Kidney (tissue), 14 donors: Measurements from ENCODE around the gene PFN3. TPM values are rescaled to one million over a fixed set of nuclear protein-coding genes. Genes with fewer than 3 reads are reported as not detected.
"Not testable (repeated sequence)": the region's sequence is repeated elsewhere in the genome, so short reads cannot be mapped to it uniquely, and the experiment has no call there.

Experiments
- DNase-seq, 5 donors: peaks; one replicate each; pipeline ENCODE4 v3.0.0-alpha.2; 2013 to 2020
- FAIRE-seq: peaks from 2 replicates; lab custom pipeline; 2012; peaks lifted over from hg19 to GRCh38; lab: Jason Lieb, UNC
- H3K27ac ChIP-seq, 2 donors: one replicate each; pipeline ENCODE4 v1.7.0; 2013; ENCODE audit warnings: low read depth in 2 of 2, low read length in 2 of 2, inconsistent platforms in 1 of 2
- H3K27me3 ChIP-seq: one replicate; pipeline ENCODE4 v1.7.1; 2013; ENCODE audit warnings: low read length, inconsistent platforms; ENCODE audit not compliant: control insufficient read depth, insufficient read depth
- H3K36me3 ChIP-seq, 3 donors: one replicate each; pipeline versions ENCODE4 v1.7.0 to v1.7.1; 2013; ENCODE audit warnings: low read length in 3 of 3, control low read depth in 1 of 3, inconsistent platforms in 1 of 3; ENCODE audit not compliant: insufficient read depth in 3 of 3, control insufficient read depth in 2 of 3
- H3K4me1 ChIP-seq, 3 donors: one replicate each; pipeline versions ENCODE4 v1.7.0 to v1.7.1; 2013; ENCODE audit warnings: low read length in 3 of 3, inconsistent platforms in 1 of 3, low read depth in 1 of 3; ENCODE audit not compliant: control insufficient read depth in 2 of 3, insufficient read depth in 2 of 3
- H3K4me3 ChIP-seq, 3 donors: one replicate each; pipeline versions ENCODE4 v1.7.0 to v1.8.1; 2013; ENCODE audit warnings: low read length in 3 of 3, control low read depth in 1 of 3, inconsistent platforms in 1 of 3
- H3K9ac ChIP-seq, 3 donors: one replicate each; pipeline versions ENCODE4 v1.7.0 to v1.7.1; 2013; ENCODE audit warnings: low read length in 3 of 3, control low read depth in 1 of 3, inconsistent platforms in 1 of 3
- H3K9me3 ChIP-seq, 3 donors: one replicate each; pipeline versions ENCODE4 v1.7.0 to v1.7.1; 2013; ENCODE audit warnings: low read length in 3 of 3, control low read depth in 1 of 3, inconsistent platforms in 1 of 3; ENCODE audit not compliant: control insufficient read depth in 2 of 3, insufficient read depth in 1 of 3
- CTCF ChIP-seq: IDR thresholded peaks from 3 replicates; pipeline ENCODE4 v1.5.1; 2012; ENCODE audit warnings: mild to moderate bottlenecking, moderate library complexity, borderline replicate concordance; ENCODE audit not compliant: insufficient read depth; ENCODE audit errors: extremely low read depth
- intact Hi-C: fragments of 100-400 bp; cut with DNase I; formaldehyde crosslinking; loops from one replicate; pipeline ENCODE4 v1.11.1; 2022
- polyA plus RNA-seq: library from polyadenylated mRNA; stranded (reverse); fragments of 350-450 nt; fragmentation: Illumina TruSeq; extraction: RNeasy Lipid Tissue Mini Kit (QIAGEN cat#74804); gene quantifications from one replicate; pipeline ENCODE4 v1.2.3, GENCODE V29; 2014; ENCODE audit warnings: low read depth, low replicate concordance; ENCODE audit not compliant: insufficient read depth
- total RNA-seq: library from RNA; stranded (reverse); fragmentation: NEBNext Ultra II Directional; extraction: Animal tissue kit (Norgen Biotek cat#: 25700); gene quantifications from one replicate; pipeline ENCODE4 v1.2.1, GENCODE V29; 2021
- donor health status: control.
- donor health status: control.
- donor health status: control.
- donor health status: control.
- donor health status: control.
- donor health status: DM: yes; HTN: yes; CAD: no.
- donor health status: Normal renal cell carcinoma (clear cell type).

Gene PFN3
- total and polyA plus RNA-seq, 2 donors from 2014 or later = not detected

- FAIRE-seq = no peak
- Histone ChIP-seq H3K4me3 (peak overlapping the region in 1 of 3 donors; percentile 59), H3K4me1 (peaks cover 3 to 26% (median 18%) of the 10 kb centered on the region in 3 donors)
Observed at GRCh38 chr5:177362292-177362609, 38.2 kb downstream of the PFN3 start.

GRCh38 chr5:177361418-177362291 is 38.8 kb downstream of the PFN3 start:
- FAIRE-seq (no peak), DNase-seq (peak in 1 of 5 donors; percentile 43)
- Histone ChIP-seq H3K27ac (peak overlapping the region; percentile 67 to 81), H3K36me3 (no peaks in the 10 kb centered on the region), H3K4me3 (no peak overlapping the region), H3K9ac (peak overlapping the region in 1 of 3 donors; percentile 34), H3K9me3 (no peaks in the 10 kb centered on the region), H3K4me1 (peaks cover 3 to 27% (median 17%) of the 10 kb centered on the region in 3 donors), H3K27me3 (no peaks in the 10 kb centered on the region)
- no peak for TF ChIP-seq CTCF
- intact Hi-C loops = no loop called here

More at GRCh38 chr5:177362292-177362609, 38.2 kb downstream of the PFN3 start:
- H3K9ac ChIP-seq = peak overlapping the region in 1 of 3 donors; percentile 34
- H3K27me3 ChIP-seq = no peaks in the 10 kb centered on the region
- intact Hi-C loops = no loop called here
- no peaks in the 10 kb centered on the region for H3K36me3 ChIP-seq
- H3K27ac ChIP-seq = peak overlapping the region; percentile 67 to 81
- no peaks in the 10 kb centered on the region for H3K9me3 ChIP-seq
- no peak for TF ChIP-seq CTCF
- peak in 1 of 5 donors; percentile 26 for DNase-seq

GRCh38 chr5:177360740-177361139 is 39.7 kb downstream of the PFN3 start:
- H3K27ac ChIP-seq, DNase-seq, intact Hi-C loops: not testable (repeated sequence)

GRCh38 chr5:177359860-177360259 is 40.6 kb downstream of the PFN3 start:
- no peak for DNase-seq
- Histone ChIP-seq H3K36me3 (no peaks in the 10 kb centered on the region), H3K4me3 (no peak overlapping the region), H3K27me3 (no peaks in the 10 kb centered on the region), H3K9me3 (no peaks in the 10 kb centered on the region), H3K9ac (no peak overlapping the region), H3K27ac (no peak overlapping the region), H3K4me1 (peaks cover 0 to 20% (median 9%) of the 10 kb centered on the region in 3 donors)
- TF ChIP-seq CTCF = no peak
- FAIRE-seq = no peak
- intact Hi-C loops = no loop called here

More at GRCh38 chr5:177360740-177361139, 39.7 kb downstream of the PFN3 start:
- H3K4me1 ChIP-seq = peaks cover 0 to 22% (median 9%) of the 10 kb centered on the region in 3 donors
- H3K4me3 ChIP-seq, H3K36me3 ChIP-seq, H3K9me3 ChIP-seq, FAIRE-seq, H3K9ac ChIP-seq, H3K27me3 ChIP-seq: not testable (repeated sequence)
